Kidney epithelial cell (primary cell): ENCODE measurements around the gene WDR55. TPM values are rescaled to one million over a fixed set of nuclear protein-coding genes. Genes with fewer than 3 reads are reported as not detected.

Experiments
- DNase-seq: peaks from one replicate; pipeline ENCODE4 v3.0.0-alpha.2; 2010; ENCODE audit warnings: low read depth
- H3K27me3 ChIP-seq: 2 replicates; pipeline ENCODE4 v1.6.0; 2011; ENCODE audit warnings: low read length; ENCODE audit not compliant: control insufficient read depth, insufficient read depth
- H3K36me3 ChIP-seq: 2 replicates; pipeline ENCODE4 v1.5.1; 2011; ENCODE audit warnings: low read length; ENCODE audit not compliant: control insufficient read depth, insufficient read depth
- H3K4me3 ChIP-seq: 2 replicates; pipeline ENCODE4 v1.5.1; 2011; ENCODE audit warnings: low read depth, mild to moderate bottlenecking, control low read depth, low read length
- CTCF ChIP-seq: IDR thresholded peaks from 2 replicates; pipeline ENCODE4 v1.5.1; 2011; ENCODE audit warnings: mild to moderate bottlenecking, moderate library complexity, low read length, control low read depth, inconsistent platforms; ENCODE audit not compliant: insufficient read depth, poor library complexity, severe bottlenecking
- total RNA-seq: library from RNA; depleted of rRNA; stranded (reverse); fragments of >200 nt; gene quantifications from 2 replicates; pipeline ENCODE4 v1.2.3, GENCODE V29; 2015

Gene WDR55
- total RNA-seq, 1 donor from 2014 or later, result 20.1 TPM

GRCh38 chr5:140672455-140673186 is 7.9 kb downstream of the WDR55 start:
- no peaks in the 10 kb centered on the region for H3K27me3 ChIP-seq
- H3K4me3 ChIP-seq, result no peak overlapping the region
- TF ChIP-seq CTCF, result no peak
- DNase-seq, result no peak
- peaks cover 2% of the 10 kb centered on the region for H3K36me3 ChIP-seq

GRCh38 chr5:140673187-140673976 is 8.7 kb downstream of the WDR55 start, which contains the start of gene DND1:
Gene DND1 (minus strand): TSS chr5:140673576. CDS start chr5:140673542, 34 bp downstream.
- DNase-seq, result no peak
- no peak for TF ChIP-seq CTCF
- Histone ChIP-seq H3K4me3 (no peak within 1 kb of the TSS), H3K36me3 (peaks cover 2% of the 10 kb centered on the region), H3K27me3 (no peaks in the 10 kb centered on the region)

GRCh38 chr5:140674211-140674610 is 9.5 kb downstream of the WDR55 start:
- H3K36me3 ChIP-seq, result peaks cover 2% of the 10 kb centered on the region

GRCh38 chr5:140674629-140675028 is 9.9 kb downstream of the WDR55 start:
- Histone ChIP-seq H3K4me3 (no peak overlapping the region), H3K27me3 (no peaks in the 10 kb centered on the region), H3K36me3 (peaks cover 1% of the 10 kb centered on the region)
- no peak for TF ChIP-seq CTCF
- DNase-seq, result no peak

More at GRCh38 chr5:140674211-140674610, 9.5 kb downstream of the WDR55 start:
- no peak for DNase-seq
- Histone ChIP-seq H3K27me3 (no peaks in the 10 kb centered on the region), H3K4me3 (no peak overlapping the region)
- TF ChIP-seq CTCF, result no peak

- Histone ChIP-seq H3K36me3 (peaks cover 1% of the 10 kb centered on the region), H3K27me3 (no peaks in the 10 kb centered on the region), H3K4me3 (no peak overlapping the region)
- no peak for TF ChIP-seq CTCF
- no peak for DNase-seq
Observed at GRCh38 chr5:140677947-140678346, 13.2 kb downstream of the WDR55 start.

GRCh38 chr5:140678993-140679392 is 14.3 kb downstream of the WDR55 start:
- no peak for DNase-seq
- TF ChIP-seq CTCF, result no peak
- Histone ChIP-seq H3K4me3 (no peak overlapping the region), H3K36me3 (peaks cover 1% of the 10 kb centered on the region), H3K27me3 (no peaks in the 10 kb centered on the region)
